GM23338 (cell line): Measurements from ENCODE around the gene PRAMEF17.
"Not testable (repeated sequence)": the region's sequence is repeated elsewhere in the genome, so short reads cannot be mapped to it uniquely, and the experiment has no call there.

Experiments
- CREB1 ChIP-seq: fragments of 250-450 bp; sonication (Bioruptor Pico); IDR thresholded peaks from 2 replicates; pipeline ENCODE4 v1.5.0; 2020; ENCODE audit warnings: low read depth, mild to moderate bottlenecking, moderate library complexity
- EZH2 ChIP-seq: fragments of 200-600 bp; sonication (generic); IDR thresholded peaks from one replicate; pipeline ENCODE4 v1.8.0; 2017; ENCODE audit warnings: antibody characterized with exemption, mild to moderate bottlenecking, low read depth; ENCODE audit not compliant: unreplicated experiment
- EZH2phosphoT487 ChIP-seq: fragments of 200-600 bp; sonication (generic); IDR thresholded peaks from one replicate; pipeline ENCODE4 v1.8.1; 2018; ENCODE audit warnings: antibody characterized with exemption; ENCODE audit not compliant: unreplicated experiment
- NANOG ChIP-seq: IDR thresholded peaks from 2 replicates; pipeline ENCODE4 v1.6.1; 2016; ENCODE audit warnings: antibody characterized with exemption, borderline replicate concordance
- POLR2AphosphoS5 ChIP-seq: IDR thresholded peaks from 2 replicates; pipeline ENCODE4 v1.6.1; 2016; ENCODE audit warnings: antibody characterized with exemption, low read depth
- REST ChIP-seq: IDR thresholded peaks from one replicate; pipeline ENCODE4 v1.6.1; 2018; ENCODE audit warnings: antibody characterized with exemption; ENCODE audit not compliant: unreplicated experiment
- TF ChIP-seq, protein P1 (sequence below), 2 experiments: fragments of 200-600 bp in 1 of 2; sonication (generic) in 1 of 2; conservative IDR thresholded peaks; 2 replicates each; pipeline versions ENCODE4 v1.5.1 to v1.6.1; 2016 to 2017; ENCODE audit warnings: antibody characterized with exemption in 2 of 2, low read depth in 2 of 2, mild to moderate bottlenecking in 2 of 2, moderate library complexity in 1 of 2

GRCh38 chr1:13393004-13393403, 3.6 kb downstream of the PRAMEF17 start:
- TF ChIP-seq NANOG; POLR2AphosphoS5; EZH2phosphoT487; EZH2; CREB1 (CRISPR knock-in tag); REST: not testable (repeated sequence)
- TF ChIP-seq, protein P1, sequence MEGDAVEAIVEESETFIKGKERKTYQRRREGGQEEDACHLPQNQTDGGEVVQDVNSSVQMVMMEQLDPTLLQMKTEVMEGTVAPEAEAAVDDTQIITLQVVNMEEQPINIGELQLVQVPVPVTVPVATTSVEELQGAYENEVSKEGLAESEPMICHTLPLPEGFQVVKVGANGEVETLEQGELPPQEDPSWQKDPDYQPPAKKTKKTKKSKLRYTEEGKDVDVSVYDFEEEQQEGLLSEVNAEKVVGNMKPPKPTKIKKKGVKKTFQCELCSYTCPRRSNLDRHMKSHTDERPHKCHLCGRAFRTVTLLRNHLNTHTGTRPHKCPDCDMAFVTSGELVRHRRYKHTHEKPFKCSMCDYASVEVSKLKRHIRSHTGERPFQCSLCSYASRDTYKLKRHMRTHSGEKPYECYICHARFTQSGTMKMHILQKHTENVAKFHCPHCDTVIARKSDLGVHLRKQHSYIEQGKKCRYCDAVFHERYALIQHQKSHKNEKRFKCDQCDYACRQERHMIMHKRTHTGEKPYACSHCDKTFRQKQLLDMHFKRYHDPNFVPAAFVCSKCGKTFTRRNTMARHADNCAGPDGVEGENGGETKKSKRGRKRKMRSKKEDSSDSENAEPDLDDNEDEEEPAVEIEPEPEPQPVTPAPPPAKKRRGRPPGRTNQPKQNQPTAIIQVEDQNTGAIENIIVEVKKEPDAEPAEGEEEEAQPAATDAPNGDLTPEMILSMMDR (conservative IDR thresholded peaks at IDR 0.05; ENCODE audit: low read depth in 2 of 2): not testable (repeated sequence)
